OCI-LY1 (cell line): ENCODE data around the gene ROR2.

Source experiments
- H2AFZ ChIP-seq: fragments of 200-600 bp; sonication (generic), shearing (Covaris generic); 2 replicates; pipeline ENCODE4 v1.6.0; 2014; ENCODE audit warnings: antibody characterized with exemption, mild to moderate bottlenecking, low read length
- H3F3A ChIP-seq: fragments of 200-600 bp; sonication (generic), shearing (Covaris generic); 2 replicates; pipeline ENCODE4 v1.6.0; 2014; ENCODE audit warnings: mild to moderate bottlenecking, antibody characterized with exemption, low read length, moderate library complexity; ENCODE audit not compliant: insufficient read depth
- H3K27ac ChIP-seq: fragments of 200-600 bp; sonication (generic); 2 replicates; pipeline ENCODE4 v1.5.1; 2014; ENCODE audit warnings: low read length, mixed run types, mild to moderate bottlenecking, low read depth; ENCODE audit not compliant: poor library complexity, severe bottlenecking
- H3K27me3 ChIP-seq: fragments of 200-600 bp; sonication (generic); 2 replicates; pipeline ENCODE4 v1.6.0; 2014; ENCODE audit warnings: antibody characterized with exemption, mild to moderate bottlenecking, low read length, moderate library complexity; ENCODE audit not compliant: insufficient read depth
- H3K36me3 ChIP-seq: fragments of 200-600 bp; sonication (generic); 2 replicates; pipeline ENCODE4 v1.6.1; 2014; ENCODE audit warnings: mild to moderate bottlenecking, antibody characterized with exemption, low read length, moderate library complexity, mixed read lengths; ENCODE audit not compliant: insufficient read depth
- H3K4me1 ChIP-seq: fragments of 200-600 bp; sonication (generic); 2 replicates; pipeline ENCODE4 v1.5.1; 2014; ENCODE audit warnings: mild to moderate bottlenecking, low read length, moderate library complexity; ENCODE audit not compliant: insufficient read depth, severe bottlenecking
- H3K4me2 ChIP-seq: fragments of 200-600 bp; sonication (generic), shearing (Covaris generic); 2 replicates; pipeline ENCODE4 v1.6.1; 2014; ENCODE audit warnings: low read length
- H3K4me3 ChIP-seq: fragments of 200-600 bp; sonication (generic); 2 replicates; pipeline ENCODE4 v1.5.1; 2014; ENCODE audit warnings: low read length, low read depth, mild to moderate bottlenecking, mixed read lengths; ENCODE audit not compliant: poor library complexity, severe bottlenecking
- H3K79me2 ChIP-seq: fragments of 200-600 bp; shearing (Covaris generic); 2 replicates; pipeline ENCODE4 v1.6.1; 2016; ENCODE audit warnings: mixed run types, low read length, mixed read lengths; ENCODE audit not compliant: insufficient read depth
- H3K9ac ChIP-seq: fragments of 200-600 bp; sonication (generic), shearing (Covaris generic); 2 replicates; pipeline ENCODE4 v1.6.1; 2014; ENCODE audit warnings: mild to moderate bottlenecking, low read length, mixed read lengths
- H3K9me2 ChIP-seq: fragments of 200-600 bp; sonication (generic), shearing (Covaris generic); 2 replicates; pipeline ENCODE4 v1.6.1; 2014; ENCODE audit warnings: low read depth, mild to moderate bottlenecking, low read length, mixed read lengths
- H3K9me3 ChIP-seq: fragments of 200-600 bp; shearing (Covaris generic); 2 replicates; pipeline ENCODE4 v1.6.1; 2014; ENCODE audit warnings: low read length, mixed read lengths
- H4K20me1 ChIP-seq: fragments of 200-600 bp; sonication (generic), shearing (Covaris generic); 2 replicates; pipeline ENCODE4 v1.6.0; 2016; ENCODE audit warnings: mild to moderate bottlenecking, low read length; ENCODE audit not compliant: insufficient read depth
- CTCF ChIP-seq: fragments of 200-600 bp; sonication (generic), shearing (Covaris generic); IDR thresholded peaks from 2 replicates; pipeline ENCODE4 v1.5.1; 2017; ENCODE audit warnings: mild to moderate bottlenecking, antibody characterized with exemption, low read length, moderate library complexity, mixed read lengths
- EZH2 ChIP-seq: fragments of 200-600 bp; sonication (generic), shearing (Covaris generic); IDR thresholded peaks from 2 replicates; pipeline ENCODE4 v1.8.0; 2017; ENCODE audit warnings: borderline replicate concordance, mixed run types, mild to moderate bottlenecking, antibody characterized with exemption, low read length, moderate library complexity, mixed read lengths

Gene ROR2

DNA sequence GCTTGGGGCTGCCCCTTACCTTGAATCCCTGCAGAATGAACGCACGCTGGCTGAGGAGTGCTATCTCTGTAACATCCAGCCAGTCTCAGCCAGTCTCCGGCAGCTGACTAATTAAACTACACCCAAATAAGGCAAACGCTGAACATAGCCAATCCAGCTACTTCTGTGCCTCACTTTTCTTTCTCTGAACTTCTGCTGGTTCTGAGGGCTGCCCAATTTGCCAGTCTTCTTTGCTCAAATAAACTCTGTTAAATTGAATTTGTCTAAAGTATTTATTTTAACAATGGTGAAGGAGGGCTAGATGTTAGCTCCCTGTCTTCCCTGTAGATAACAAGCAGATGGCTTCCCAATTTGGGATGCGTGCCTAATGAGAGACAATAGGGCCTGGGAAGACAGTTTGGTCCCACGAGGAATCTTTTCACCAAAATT lies 372.4 kb downstream of the ROR2 start:
- TF ChIP-seq EZH2 (no peak), CTCF (no peak)
- no peaks in the 10 kb centered on the region for H3K9me3 ChIP-seq
- H3K4me2 ChIP-seq: no peak overlapping the region
- H3K36me3 ChIP-seq: no peaks in the 10 kb centered on the region
- no peaks in the 10 kb centered on the region for H3F3A ChIP-seq
- no peaks in the 10 kb centered on the region for H3K9me2 ChIP-seq
- H3K27me3 ChIP-seq: no peaks in the 10 kb centered on the region
- H3K79me2 ChIP-seq: no peaks in the 10 kb centered on the region
- no peak overlapping the region for H2AFZ ChIP-seq
- H3K9ac ChIP-seq: no peak overlapping the region
- H4K20me1 ChIP-seq: no peaks in the 10 kb centered on the region
- H3K4me3 ChIP-seq: no peak overlapping the region
- no peaks in the 10 kb centered on the region for H3K4me1 ChIP-seq
- H3K27ac ChIP-seq: no peak overlapping the region

DNA sequence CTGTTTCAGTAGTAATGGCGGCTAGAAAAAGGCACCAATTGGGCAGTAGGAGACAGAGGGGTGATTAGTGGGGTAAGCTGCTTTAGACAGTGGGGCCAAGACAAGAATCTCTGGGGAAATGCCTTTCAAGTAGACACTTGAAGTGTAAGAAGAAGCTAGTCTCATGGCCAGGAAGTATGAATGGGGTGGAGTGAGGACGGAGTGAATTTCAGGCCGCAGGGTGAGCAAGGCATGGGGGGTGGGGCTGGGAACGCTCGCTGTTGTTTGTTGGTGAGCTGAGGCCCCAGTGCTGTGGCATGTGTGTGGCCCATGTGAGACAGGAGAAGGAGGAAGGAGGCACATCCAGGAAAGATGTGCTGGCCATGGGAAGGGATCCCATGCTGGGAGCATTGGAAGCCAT lies 377.2 kb downstream of the ROR2 start:
- Histone ChIP-seq H3K36me3 (no peaks in the 10 kb centered on the region), H3K27ac (no peak overlapping the region), H3K27me3 (0 out of 2 replicates have a peak, but pooled peaks cover 4% of the 10 kb centered on the region), H3K9me3 (no peaks in the 10 kb centered on the region), H3F3A (no peaks in the 10 kb centered on the region), H3K79me2 (no peaks in the 10 kb centered on the region), H2AFZ (no peak overlapping the region), H3K4me1 (no peaks in the 10 kb centered on the region), H4K20me1 (no peaks in the 10 kb centered on the region), H3K9me2 (no peaks in the 10 kb centered on the region), H3K4me2 (no peak overlapping the region), H3K9ac (no peak overlapping the region), H3K4me3 (no peak overlapping the region)
- no peak for TF ChIP-seq CTCF

DNA sequence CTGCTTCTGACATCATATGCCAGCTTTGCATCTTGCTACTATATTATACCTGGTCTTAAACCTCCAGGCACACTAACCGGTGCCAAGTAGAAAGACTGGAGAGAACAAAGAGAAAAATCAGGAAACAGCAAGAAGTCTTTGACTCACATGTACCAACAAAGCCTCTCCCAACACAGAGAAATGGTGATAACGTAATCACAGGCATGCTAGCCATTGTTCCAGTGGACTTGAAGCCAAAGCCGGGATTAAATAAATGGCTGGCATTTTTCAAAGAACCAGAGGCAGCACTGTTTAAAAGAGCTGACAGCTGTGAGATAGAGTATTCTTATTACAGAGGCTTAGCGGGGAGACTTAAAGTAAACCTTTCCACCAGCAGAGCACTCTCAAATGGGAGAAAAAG lies 378.0 kb downstream of the ROR2 start:
- no peak overlapping the region for H2AFZ ChIP-seq
- H3K9me3 ChIP-seq: no peaks in the 10 kb centered on the region
- no peaks in the 10 kb centered on the region for H3K4me1 ChIP-seq
- 0 out of 2 replicates have a peak, but pooled peaks cover 4% of the 10 kb centered on the region for H3K27me3 ChIP-seq
- no peak overlapping the region for H3K27ac ChIP-seq
- no peaks in the 10 kb centered on the region for H3K79me2 ChIP-seq
- no peak overlapping the region for H3K9ac ChIP-seq
- no peaks in the 10 kb centered on the region for H3K9me2 ChIP-seq
- TF ChIP-seq CTCF (no peak), EZH2 (no peak)
- no peaks in the 10 kb centered on the region for H3K36me3 ChIP-seq
- no peaks in the 10 kb centered on the region for H3F3A ChIP-seq
- H3K4me3 ChIP-seq: no peak overlapping the region
- H4K20me1 ChIP-seq: no peaks in the 10 kb centered on the region
- H3K4me2 ChIP-seq: no peak overlapping the region
